ENCODE measurements around the gene GJA4. TPM values are rescaled to one million over a fixed set of nuclear protein-coding genes. Genes with fewer than 3 reads are reported as not detected.
"Not testable (repeated sequence)": the region's sequence is repeated elsewhere in the genome, so short reads cannot be mapped to it uniquely, and the experiment has no call there.

GJA4 gene
- polyA plus RNA-seq, 4 donors = 17.3 to 22.6 (median 19.7) TPM

DNA sequence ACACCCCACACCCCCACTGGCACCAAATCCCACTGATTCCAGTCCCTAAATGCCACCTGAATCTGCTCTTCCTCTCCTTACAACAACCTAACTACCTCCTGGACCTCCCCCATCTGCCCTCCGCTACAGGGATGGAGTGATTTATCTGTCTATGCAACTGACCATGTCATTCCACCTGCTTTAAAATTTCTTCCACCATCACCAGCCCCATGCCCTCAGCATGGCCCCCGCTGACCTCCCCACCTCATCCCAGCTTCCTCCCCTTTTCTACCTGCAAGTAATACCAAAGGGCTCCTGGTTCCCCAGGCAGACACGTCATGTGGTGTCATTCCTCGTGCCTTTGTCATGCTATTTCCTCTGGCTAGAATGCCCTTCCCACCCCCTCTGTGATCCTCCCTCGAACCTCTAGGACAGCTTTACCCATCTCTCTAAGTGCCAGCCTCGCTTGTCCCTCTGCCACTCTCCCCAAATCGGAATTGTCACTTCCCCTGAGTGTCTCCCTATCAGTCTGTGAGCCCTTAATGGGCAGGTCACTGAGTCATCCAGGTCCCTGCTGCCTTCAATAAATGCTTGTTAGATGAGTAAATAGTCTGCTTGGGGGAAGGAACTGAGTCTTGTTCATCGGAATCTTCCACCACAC, 29.5 kb upstream of the GJA4 start:
- no peak for DNase-seq (ENCODE audit: low read depth in 4 of 4, low spot score in 3 of 4)

DNA sequence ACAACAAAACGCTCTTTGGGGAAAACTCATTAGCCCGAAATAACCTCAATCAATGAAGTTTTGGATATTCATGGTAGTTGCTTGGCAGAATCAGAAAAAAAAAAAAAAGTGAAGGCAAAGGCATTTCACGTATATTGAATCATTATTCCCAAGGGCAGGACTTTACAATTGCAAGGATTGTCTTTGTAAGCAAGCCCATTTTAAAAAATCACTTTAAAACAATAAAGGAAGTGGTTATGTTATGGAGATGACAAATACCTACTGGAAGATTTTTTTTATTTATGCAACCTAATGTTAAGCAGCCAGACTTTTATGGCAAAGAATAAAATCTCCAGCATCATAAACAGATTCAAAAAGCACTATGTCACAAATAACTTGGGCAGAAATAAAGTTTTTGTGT, 23.9 kb upstream of the GJA4 start:
- no peak for DNase-seq (ENCODE audit: low read depth in 4 of 4, low spot score in 3 of 4)

DNA sequence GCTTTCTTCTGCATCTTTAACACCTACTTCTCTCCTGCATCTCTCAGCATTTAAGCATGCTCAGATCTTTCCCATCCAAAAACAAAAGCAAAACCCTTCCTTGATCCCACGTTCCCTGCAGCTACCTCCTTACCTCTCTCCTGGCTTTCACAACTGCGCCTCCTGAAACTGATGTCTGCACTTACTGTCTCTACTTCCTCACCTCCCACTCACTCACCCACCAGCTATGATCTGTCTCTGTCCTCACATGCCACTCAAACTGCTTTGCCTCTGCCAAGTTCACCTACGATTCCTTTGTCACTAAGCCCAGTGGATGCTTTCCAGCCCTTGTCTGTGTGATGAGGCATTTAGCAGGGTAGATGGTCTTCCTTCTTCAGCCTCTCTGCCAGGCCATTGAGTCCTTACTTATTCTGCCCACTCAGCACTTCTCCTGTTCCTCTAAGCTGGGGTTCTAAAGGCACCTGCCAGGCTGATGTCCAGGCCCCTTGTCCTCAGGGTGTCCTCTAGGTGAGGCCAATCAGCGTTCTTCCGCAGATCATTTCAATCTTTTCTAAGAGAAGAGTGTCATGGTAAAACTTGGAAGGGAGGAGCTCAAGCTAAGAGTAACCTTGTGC, 21.8 kb upstream of the GJA4 start:
- DNase-seq (ENCODE audit: low read depth in 4 of 4, low spot score in 3 of 4) = no peak

DNA sequence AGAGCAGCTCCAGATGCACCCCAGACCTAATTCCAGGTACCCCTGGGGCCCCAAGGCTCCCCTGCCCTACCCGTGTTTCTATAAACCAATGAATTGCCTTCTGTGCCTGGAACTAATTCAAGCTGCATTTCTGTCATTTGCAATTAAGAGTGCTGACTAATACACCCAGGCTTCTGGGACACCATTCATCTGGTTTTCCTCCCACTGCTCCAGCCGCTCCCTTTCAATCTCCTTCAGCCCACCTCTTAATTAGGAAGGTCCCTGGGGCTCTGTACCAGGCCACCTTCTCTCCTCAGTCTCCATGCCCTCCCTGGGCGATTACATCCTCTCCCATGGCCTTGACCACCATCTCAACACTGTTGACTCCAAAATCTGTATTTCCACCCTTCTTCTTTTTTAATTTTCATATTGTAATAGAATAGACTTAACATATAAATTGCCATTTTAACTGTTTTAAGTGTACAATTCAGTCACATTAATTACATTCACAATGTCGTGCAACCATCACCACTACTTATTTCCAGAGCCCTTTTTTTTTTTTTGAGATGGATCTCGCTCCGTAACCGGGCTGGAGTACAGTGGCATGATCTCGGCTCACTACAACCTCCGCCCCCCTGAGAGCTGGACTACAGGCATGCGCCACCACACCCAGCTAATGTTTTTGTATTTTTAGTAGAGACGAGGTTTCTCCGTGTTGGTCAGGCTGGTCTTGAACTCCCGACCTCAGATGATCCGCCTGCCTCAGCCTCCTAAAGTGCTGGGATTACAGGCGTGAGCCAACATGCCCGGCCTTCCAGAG, 21.0 kb upstream of the GJA4 start:
- no peak for DNase-seq (ENCODE audit: low read depth in 4 of 4, low spot score in 3 of 4)

DNA sequence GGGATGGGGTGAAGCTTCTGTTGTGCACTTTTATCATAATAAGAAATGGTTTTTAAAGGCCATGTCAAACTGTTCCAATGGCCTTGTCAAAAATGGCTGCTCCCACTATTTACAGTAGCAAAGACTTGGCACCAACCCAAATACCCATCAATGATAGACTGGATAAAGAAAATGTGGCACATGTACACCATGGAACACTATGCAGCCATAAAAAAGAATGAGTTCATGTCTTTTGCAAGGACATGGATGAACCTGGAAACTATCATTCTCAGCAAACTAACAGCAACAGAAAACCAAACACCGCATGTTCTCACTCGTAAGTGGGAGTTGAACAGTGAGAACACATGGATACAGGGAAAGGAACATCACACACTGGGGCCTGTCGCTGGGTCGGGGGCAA, 19.7 kb upstream of the GJA4 start:
- not testable (repeated sequence) for DNase-seq (ENCODE audit: low read depth in 4 of 4, low spot score in 3 of 4)

DNA sequence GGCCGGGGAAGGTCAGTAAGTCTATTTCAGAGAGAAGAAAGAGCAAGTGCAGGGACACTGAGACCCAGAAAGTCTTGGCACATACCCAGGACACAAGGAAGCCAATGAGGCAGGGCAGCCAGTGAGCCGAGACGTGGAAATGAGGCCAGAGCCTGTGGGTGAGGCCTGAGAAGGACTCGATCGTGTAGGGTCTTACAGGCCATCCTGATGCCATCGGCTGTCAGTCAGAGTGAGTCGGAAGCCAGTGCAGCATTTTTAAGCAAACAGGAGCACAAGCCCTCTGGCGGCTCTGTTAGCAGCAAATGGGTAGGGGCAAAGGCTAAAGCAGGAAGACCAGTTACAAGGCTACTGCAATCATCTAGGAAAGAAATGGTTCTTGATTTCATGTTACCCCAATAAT, 17.8 kb upstream of the GJA4 start:
- DNase-seq (ENCODE audit: low read depth in 4 of 4, low spot score in 3 of 4) = no peak

DNA sequence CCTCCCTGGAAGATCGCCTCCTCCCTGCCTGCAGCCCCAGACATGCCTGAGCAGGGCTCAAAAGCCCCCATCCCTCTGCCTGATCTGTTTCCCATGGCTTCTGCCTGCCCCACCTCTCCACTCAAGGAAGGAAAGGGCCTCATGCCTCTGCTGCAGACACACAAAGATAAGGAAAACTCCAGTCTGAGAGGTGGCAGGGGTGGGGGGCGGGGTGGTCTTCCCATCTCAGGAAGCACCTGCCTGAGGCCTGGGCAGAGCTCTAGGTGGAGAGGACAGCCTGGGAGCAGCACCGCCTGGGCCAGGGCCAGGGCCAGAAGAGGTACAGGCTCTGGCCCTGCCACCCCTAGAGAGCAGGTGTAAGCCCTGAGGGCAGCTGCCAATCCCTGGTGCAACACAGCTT, 15.9 kb upstream of the GJA4 start:
- no peak for DNase-seq (ENCODE audit: low read depth in 4 of 4, low spot score in 3 of 4)

DNA sequence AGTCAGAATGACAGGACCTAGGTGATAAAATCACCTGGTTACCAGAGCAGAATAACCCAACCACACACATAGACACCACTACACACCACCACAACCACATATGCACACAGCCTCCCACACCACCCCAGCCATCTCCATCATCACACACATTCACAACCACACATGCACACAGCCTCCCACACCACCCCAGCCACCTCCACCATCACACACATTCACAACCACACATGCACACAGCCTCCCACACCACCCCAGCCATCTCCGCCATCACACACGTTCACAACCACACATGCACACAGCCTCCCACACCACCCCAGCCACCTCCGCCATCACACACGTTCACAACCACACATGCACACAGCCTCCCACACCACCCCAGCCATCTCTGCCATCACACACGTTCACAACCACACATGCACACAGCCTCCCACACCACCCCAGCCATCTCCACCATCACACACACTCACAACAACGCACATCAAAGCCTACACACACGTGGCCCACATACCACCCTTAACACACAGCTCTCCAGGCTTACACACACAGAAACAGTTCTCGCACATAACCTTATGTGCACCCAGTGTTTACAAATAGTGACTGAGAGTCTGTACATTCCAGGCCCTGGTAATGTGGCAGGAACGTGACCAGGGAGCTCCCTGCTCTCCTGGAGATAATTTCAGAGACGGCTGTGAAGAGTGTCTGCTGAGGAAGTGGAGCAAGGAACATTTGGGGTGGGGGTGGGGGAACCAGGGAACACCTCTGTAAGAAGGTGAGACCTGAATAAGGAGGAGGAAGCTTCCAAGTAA, 15.1 kb upstream of the GJA4 start:
- no peak for DNase-seq (ENCODE audit: low read depth in 4 of 4, low spot score in 3 of 4)

DNA sequence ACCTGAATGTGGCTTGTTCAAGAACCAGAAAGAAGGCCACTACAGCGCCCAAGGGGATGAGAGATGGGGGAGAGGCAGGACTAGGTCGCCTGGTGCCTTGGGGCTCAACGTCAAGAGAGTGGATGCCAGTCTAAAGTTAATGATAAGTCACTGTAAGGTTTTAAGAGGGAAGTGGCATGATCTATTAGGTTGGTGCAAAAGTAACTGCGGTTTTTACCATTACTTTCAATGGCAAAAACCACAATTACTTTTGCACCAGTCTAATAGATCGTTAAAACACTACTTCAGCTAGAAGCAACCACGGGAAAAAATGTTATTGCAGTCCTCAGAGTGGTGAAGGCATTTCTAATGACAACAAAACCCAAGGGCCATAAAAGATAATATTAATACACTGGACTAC, 14.4 kb upstream of the GJA4 start:
- no peak for DNase-seq (ENCODE audit: low read depth in 4 of 4, low spot score in 3 of 4)

DNA sequence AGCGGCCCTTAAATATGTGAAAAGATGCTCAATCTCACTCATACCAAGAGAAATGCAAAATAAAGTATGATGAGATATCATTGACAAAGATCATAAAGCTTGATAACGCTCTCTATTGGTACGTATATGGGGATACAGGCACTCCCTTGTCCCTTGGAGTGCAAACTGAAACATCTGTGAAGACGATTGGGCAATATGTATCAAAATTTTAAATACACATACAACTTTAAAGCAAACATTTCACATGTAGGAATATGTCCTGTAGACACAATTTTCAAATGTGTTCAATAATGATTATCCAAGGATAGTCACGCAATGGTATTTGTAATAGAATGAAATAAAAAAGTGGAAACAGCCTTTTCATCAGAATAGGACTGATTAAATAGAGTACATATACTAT, 13.8 kb upstream of the GJA4 start:
- no peak for DNase-seq (ENCODE audit: low read depth in 4 of 4, low spot score in 3 of 4)

DNA sequence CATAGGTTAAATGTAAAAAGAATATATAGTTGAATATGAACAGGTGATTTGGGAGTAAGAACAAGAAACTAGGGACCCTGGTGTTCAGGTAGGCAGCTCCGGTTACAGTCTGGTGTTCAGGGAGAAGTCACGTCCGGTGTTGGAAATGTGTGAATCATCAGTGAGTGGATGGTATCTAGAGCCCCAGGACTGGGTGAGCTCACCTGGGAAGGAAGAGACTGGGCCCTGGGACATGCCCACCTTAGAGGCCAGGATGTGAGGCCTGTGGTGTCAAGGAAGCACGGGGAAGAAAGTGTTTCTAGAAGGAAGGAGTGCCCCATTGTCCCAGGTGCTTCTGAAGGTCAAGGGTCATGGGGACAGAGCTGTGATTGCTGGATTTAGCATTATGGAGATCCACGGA, 13.3 kb upstream of the GJA4 start:
- no peak for DNase-seq (ENCODE audit: low read depth in 4 of 4, low spot score in 3 of 4)

DNA sequence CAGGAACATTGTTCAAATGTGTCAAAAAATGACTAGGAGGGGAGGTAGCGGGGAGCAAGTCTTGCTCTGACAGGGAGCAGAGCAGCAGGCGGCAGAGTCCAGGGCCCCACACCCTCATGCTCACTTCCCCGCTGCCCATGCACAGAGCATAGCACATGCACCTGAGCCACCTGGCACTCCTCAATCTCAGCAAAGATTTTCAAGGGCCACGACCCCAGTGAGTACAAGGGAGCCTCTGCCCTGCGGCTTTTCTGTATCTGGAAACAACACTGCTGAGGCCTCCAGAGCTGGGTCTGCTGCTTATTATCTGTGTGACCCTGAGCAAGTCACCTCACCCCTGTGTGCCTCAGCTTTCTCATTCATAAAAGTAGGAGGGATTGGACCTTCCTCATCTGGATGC, 12.8 kb upstream of the GJA4 start:
- no peak for DNase-seq (ENCODE audit: low read depth in 4 of 4, low spot score in 3 of 4)

DNA sequence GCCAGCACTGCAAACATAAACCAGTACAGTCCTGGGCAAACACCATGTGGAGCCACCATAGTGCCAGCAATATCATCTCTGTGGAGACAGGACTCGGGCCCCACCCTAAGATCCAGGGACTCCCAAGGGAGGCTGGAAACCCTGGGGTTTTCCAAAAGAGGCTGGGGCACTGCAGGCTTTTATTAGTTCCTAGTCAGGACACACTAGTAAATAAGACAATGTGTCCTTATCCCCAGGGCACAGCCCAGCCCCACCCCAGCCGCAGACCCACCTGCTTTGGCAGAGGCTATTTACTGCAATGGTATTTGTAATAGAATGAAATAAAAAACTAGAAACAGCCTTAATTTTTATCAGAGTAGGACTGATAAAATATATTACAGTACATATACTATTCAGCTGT, 12.3 kb upstream of the GJA4 start:
- no peak for DNase-seq (ENCODE audit: low read depth in 4 of 4, low spot score in 3 of 4)

DNA sequence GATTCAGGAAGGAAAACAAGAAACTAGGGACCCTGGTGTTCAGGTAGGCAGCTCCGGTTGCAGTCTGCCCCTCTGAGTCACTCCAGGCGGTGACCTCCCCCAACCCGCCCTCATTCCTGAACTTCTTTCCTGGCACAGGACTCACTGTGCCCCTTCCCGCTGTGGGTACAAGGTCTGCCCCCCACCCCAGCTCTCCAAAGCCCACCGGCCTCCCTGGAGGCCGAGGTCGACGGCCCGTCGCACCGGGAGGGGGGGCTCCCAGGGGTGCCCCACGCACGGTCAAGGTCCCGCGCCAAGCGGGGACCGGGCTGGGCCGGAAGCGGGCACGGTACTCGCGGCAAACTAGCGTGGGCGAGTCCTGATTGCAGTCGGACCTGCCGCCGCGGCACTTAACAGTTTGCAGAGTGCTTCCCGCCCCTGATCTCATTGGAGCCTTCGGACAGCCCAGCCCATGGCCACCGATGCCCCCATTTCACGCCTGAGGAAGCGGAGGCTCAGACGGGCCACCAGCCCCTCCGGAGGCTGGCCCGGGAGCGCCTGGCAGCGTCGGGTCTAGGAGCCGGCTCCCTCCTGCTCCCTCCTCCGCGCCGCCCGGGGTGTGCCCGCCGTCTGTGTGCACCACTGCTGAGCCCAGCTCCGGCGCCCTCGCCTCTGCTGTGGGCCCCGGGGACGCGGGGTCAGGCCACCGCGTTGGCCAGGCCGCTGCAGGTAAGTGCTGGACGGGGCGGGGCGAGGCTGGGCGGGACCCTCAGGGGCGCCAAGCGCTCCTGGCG, 11.5 kb upstream of the GJA4 start, which contains the start of gene GJB3:
TSS of gene GJB3 (plus strand) at position 144 of the 773 bp plus-strand sequence. CDS start 3,549 bp downstream, outside the sequence.
- DNase-seq (ENCODE audit: low read depth in 4 of 4, low spot score in 3 of 4) = no peak

DNA sequence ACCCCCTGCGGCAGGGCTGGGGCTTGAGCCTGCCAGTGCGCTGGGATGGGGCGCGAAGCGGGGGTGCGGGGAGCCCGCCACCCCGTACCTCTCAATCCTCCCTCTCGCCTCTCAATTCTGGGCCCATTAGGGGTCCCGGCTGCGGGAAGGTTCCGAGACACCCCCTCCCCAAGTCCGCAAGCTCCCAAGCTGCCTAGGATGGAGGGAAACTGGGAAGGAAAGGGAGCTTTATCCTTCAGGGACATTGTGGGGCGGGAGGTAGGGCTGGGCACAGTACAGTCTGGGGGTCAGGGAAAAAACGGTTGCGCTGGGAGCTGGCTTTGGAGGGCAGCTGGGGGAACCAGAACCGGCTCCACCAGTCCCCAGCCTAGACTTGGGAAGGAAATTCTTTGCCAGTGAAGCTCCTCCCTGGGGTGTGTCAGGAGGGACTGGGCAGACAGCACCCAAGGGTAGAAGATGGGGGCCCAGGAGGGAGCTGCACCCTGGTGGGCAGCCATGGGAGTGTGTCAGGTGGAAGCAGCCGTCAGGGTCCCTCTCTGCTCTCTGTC, 10.9 kb upstream of the GJA4 start:
- DNase-seq (ENCODE audit: low read depth in 4 of 4, low spot score in 3 of 4) = no peak

DNA sequence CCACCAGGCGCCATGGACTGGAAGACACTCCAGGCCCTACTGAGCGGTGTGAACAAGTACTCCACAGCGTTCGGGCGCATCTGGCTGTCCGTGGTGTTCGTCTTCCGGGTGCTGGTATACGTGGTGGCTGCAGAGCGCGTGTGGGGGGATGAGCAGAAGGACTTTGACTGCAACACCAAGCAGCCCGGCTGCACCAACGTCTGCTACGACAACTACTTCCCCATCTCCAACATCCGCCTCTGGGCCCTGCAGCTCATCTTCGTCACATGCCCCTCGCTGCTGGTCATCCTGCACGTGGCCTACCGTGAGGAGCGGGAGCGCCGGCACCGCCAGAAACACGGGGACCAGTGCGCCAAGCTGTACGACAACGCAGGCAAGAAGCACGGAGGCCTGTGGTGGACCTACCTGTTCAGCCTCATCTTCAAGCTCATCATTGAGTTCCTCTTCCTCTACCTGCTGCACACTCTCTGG, 8.0 kb upstream of the GJA4 start:
- DNase-seq (ENCODE audit: low read depth in 4 of 4, low spot score in 3 of 4) = no peak

DNA sequence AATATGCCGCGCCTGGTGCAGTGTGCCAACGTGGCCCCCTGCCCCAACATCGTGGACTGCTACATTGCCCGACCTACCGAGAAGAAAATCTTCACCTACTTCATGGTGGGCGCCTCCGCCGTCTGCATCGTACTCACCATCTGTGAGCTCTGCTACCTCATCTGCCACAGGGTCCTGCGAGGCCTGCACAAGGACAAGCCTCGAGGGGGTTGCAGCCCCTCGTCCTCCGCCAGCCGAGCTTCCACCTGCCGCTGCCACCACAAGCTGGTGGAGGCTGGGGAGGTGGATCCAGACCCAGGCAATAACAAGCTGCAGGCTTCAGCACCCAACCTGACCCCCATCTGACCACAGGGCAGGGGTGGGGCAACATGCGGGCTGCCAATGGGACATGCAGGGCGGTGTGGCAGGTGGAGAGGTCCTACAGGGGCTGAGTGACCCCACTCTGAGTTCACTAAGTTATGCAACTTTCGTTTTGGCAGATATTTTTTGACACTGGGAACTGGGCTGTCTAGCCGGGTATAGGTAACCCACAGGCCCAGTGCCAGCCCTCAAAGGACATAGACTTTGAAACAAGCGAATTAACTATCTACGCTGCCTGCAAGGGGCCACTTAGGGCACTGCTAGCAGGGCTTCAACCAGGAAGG, 7.4 kb upstream of the GJA4 start:
- no peak for DNase-seq (ENCODE audit: low read depth in 4 of 4, low spot score in 3 of 4)

DNA sequence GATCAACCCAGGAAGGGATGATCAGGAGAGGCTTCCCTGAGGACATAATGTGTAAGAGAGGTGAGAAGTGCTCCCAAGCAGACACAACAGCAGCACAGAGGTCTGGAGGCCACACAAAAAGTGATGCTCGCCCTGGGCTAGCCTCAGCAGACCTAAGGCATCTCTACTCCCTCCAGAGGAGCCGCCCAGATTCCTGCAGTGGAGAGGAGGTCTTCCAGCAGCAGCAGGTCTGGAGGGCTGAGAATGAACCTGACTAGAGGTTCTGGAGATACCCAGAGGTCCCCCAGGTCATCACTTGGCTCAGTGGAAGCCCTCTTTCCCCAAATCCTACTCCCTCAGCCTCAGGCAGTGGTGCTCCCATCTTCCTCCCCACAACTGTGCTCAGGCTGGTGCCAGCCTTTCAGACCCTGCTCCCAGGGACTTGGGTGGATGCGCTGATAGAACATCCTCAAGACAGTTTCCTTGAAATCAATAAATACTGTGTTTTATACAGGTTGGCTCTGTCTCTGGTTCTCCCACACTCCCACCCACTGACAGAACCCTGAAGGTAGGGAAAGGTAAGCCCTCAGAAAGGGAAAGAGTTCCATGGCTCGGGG, 6.8 kb upstream of the GJA4 start:
- DNase-seq (ENCODE audit: low read depth in 4 of 4, low spot score in 3 of 4) = no peak
